COR-L47 (cell line): Measurements from ENCODE around the gene PGBD1.

Source experiments
- DNase-seq: peaks from one replicate; lab custom pipeline; 2025; lab: John Stamatoyannopoulos, UW

Gene PGBD1

GRCh38 chr6:28281288-28282064, at the start of gene PGBD1:
Gene PGBD1, plus strand, starts transcription at chr6:28281572. Its CDS starts 2,242 bp downstream, at chr6:28283814.
- DNase-seq = peak; percentile 60

- DNase-seq = no peak
These were observed 48.6 kb upstream of the PGBD1 start for GRCh38 chr6:28232785-28233184.

- DNase-seq = no peak
These were observed 45.4 kb upstream of the PGBD1 start for GRCh38 chr6:28235912-28236452.

- DNase-seq = no peak
These were observed 41.7 kb upstream of the PGBD1 start for GRCh38 chr6:28239636-28240035.

- no peak for DNase-seq
These were observed 40.9 kb upstream of the PGBD1 start for GRCh38 chr6:28240471-28240870.

- no peak for DNase-seq
These were observed 37.4 kb upstream of the PGBD1 start for GRCh38 chr6:28243946-28244345.

GRCh38 chr6:28245206-28245941, 36.0 kb upstream of the PGBD1 start:
- no peak for DNase-seq

DNA sequence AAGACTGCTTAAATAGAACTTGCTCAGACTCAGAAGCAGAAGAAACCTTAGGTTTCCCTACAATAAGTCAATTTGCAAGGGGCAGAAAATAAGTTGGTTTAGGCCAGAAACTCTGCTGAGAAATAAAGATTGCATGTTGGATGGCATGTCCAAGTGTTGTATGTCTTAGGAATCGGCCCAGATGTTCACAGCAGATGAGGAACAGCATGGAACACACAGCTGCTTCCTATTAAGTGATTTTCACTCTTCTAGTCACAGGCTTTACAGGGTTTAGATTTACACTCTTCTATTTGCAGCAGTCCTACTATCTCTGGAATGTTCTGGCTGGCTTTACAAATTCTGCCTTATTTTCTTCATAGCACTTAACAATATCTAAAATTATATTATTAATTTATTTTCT, 32.5 kb upstream of the PGBD1 start:
- DNase-seq = no peak

- DNase-seq = no peak
These were observed 30.6 kb upstream of the PGBD1 start for GRCh38 chr6:28250747-28251146.

- no peak for DNase-seq
These were observed 29.7 kb upstream of the PGBD1 start for GRCh38 chr6:28251661-28252008.

GRCh38 chr6:28252009-28252975, 29.1 kb upstream of the PGBD1 start, which contains the start of gene ZKSCAN4:
Gene ZKSCAN4, minus strand, starts transcription at chr6:28252269. Its CDS starts 289 bp downstream, at chr6:28251980.
- peak; percentile 82 for DNase-seq

DNA sequence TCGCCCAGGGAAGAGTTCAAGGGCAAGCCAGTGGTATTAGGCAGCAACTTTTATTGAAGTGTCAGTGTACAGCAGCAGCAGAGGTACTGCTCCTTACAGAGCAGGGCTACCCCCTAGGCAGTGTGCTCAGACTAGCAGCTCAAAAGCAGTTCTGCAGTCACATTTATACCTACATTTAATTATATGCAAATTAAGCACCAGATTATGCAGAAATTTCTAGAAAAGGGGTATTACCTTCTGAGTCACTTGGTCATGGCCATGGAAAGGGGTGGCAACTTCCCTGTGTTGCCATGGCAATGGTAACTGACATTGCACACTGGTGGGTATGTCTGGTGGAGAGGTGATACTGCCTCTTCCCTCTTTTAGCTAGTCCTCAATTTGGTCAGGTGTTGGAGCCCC, 27.3 kb upstream of the PGBD1 start:
- no peak for DNase-seq

DNA sequence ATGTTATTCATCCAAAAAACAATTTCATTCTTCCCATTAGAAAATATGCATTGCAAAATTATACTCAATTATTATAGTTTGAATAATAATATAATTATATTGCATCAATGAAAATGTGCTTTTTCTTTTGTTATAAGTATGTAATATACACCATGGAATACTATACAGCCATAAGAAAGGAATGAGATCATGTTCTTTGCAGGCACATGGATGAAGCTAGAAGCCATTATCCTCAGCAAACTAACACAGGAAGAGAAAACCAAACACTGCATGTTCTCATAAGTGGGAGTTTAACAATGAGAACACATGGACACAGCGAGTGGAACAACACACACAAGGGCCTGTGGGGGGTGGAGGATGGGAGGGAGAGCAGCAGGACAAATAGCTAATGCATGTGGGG, 24.3 kb upstream of the PGBD1 start:
- DNase-seq = no peak

- DNase-seq = no peak
These were observed 22.2 kb upstream of the PGBD1 start, which contains the start of gene NKAPL for GRCh38 chr6:28258877-28259777. Gene NKAPL, plus strand, starts transcription at chr6:28259297. Its CDS starts 75 bp downstream, at chr6:28259372.

DNA sequence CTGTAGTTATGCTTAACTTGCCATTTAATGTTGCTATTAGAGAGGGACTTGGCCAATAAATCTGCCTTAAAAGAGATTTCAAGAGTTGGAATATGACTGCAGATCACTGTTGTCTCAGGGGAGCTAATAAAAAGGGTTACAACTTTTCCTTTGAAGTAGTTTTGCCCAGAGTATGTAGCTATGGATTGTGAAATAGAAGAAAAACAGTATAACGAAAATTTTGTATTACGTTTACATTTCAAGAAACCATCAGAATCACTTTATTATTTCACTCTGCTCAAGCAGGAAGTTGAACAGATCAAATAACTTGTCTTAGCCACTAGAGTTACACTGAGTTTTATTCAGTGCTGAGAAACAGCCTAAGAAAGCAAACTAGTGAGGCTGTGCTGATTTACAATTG, 17.4 kb upstream of the PGBD1 start:
- DNase-seq = no peak

DNA sequence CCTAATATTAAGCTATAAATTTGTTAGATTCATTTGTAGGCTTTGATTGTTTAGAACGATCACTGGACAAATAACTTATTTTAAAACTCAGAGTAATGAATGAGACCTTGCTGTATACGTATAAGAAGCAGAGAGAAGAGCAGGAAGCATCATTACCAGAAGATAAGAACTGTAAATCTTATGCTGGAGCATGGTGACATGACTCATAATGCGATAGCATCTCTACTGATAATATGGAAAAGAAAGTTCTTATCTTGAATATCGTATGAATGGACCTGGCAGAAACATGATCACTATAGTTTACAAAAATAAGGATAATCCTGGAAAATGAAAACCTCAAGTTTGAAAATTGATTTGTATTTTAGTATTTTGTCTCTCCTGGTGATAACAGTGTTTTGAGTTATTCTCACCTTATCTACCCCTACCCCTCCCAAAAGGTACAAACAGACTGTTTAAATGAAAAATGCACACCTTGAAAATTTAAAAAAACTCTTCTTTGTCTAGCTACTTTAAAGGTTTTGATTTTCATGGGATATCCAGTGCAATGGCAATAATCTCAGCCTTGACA, 16.5 kb upstream of the PGBD1 start:
- no peak for DNase-seq

GRCh38 chr6:28266563-28266961, 14.8 kb upstream of the PGBD1 start:
- no peak for DNase-seq

GRCh38 chr6:28266962-28267694, 14.2 kb upstream of the PGBD1 start, which contains the start of gene ZSCAN26:
Gene ZSCAN26, plus strand, starts transcription at chr6:28267143. Its CDS starts 4,777 bp downstream, at chr6:28271920.
- peak; percentile 80 for DNase-seq

GRCh38 chr6:28267695-28268059, 13.7 kb upstream of the PGBD1 start:
- no peak for DNase-seq

GRCh38 chr6:28269492-28269891, 11.9 kb upstream of the PGBD1 start:
- DNase-seq = no peak
